ENCODE data around the gene PACS2. TPM values are rescaled to one million over a fixed set of nuclear protein-coding genes. Genes with fewer than 3 reads are reported as not detected.

PACS2 gene
- total and polyA plus RNA-seq, 2 donors (not counting 3 experiments of a cell fraction or from before 2014, with no cell fraction given), result 52.7 to 86.3 TPM

- Histone ChIP-seq H3K27ac (ENCODE audit: insufficient read depth, low read depth, low read length) (no peak overlapping the region), H3K4me3 (replicated peaks in 1 of 3; ENCODE audit: insufficient read depth in 1 of 3, low read depth in 1 of 3, low read length in 3 of 3) (no peak overlapping the region), H3K9me1 (replicated peaks; ENCODE audit: control insufficient read depth, extremely low read depth, insufficient read depth, low read length) (no peaks in the 10 kb centered on the region), H3K79me2 (ENCODE audit: control insufficient read depth, insufficient read depth, low read length) (no peaks in the 10 kb centered on the region), H3K4me1 (ENCODE audit: control insufficient read depth, extremely low read depth, insufficient read depth, low read length) (no peaks in the 10 kb centered on the region), H4K20me1 (replicated peaks; ENCODE audit: control insufficient read depth, extremely low read depth, insufficient read depth, low read length) (no peaks in the 10 kb centered on the region), H3K4me2 (ENCODE audit: insufficient read depth, low read length) (no peak overlapping the region), H3K9ac (replicated peaks; ENCODE audit: extremely low read depth, insufficient read depth, low read length) (no peak overlapping the region), H3K9me3 (replicated peaks; ENCODE audit: control insufficient read depth, insufficient read depth, low read length) (no peaks in the 10 kb centered on the region), H2AFZ (ENCODE audit: low read depth, low read length) (no peak overlapping the region), H3K27me3 (ENCODE audit: control insufficient read depth in 2 of 2, insufficient read depth in 2 of 2, low read length in 2 of 2) (no peaks in the 10 kb centered on the region), H3K36me3 (ENCODE audit: control insufficient read depth in 2 of 2, extremely low read depth in 1 of 2, insufficient read depth in 2 of 2, low read length in 2 of 2) (peaks cover 0 to 8% of the 10 kb centered on the region in 2 experiments)
- DNase-seq (ENCODE audit: low read depth, low spot score), result no peak
- intact Hi-C loops (cut with micrococcal nuclease) (no loop called here), dilution Hi-C loops (cut with MboI; ENCODE audit: extremely low pct_ligation_motif_present, low sequenced_read_pairs) (no loop called here)
- ChIA-PET POLR2A (no interaction called here), CTCF (interaction anchor here (2.3 kb wide), 1 partner anchor 106 kb away, joined by 6 read pairs; no protein-coding TSS in a partner anchor)
- TF ChIP-seq POLR2AphosphoS5 (IDR thresholded peaks at IDR 0.05; ENCODE audit: insufficient read depth, low read depth, low read length) (no peak), MAX (IDR thresholded peaks at IDR 0.05; ENCODE audit: insufficient read depth, insufficient read length) (no peak), FOS (IDR thresholded peaks at IDR 0.05; ENCODE audit: borderline replicate concordance, insufficient read depth, low read length) (no peak)
- no TSS peak for BruUV-seq (replicated peaks)
- FAIRE-seq, result no peak
Observed at GRCh38 chr14:105384041-105384557, 69.6 kb downstream of the PACS2 start.

- dilution Hi-C loops (cut with MboI; ENCODE audit: extremely low pct_ligation_motif_present, low sequenced_read_pairs) (no loop called here), intact Hi-C loops (cut with micrococcal nuclease) (no loop called here)
- Histone ChIP-seq H3K4me3 (replicated peaks in 1 of 3; ENCODE audit: insufficient read depth in 1 of 3, low read depth in 1 of 3, low read length in 3 of 3) (no peak overlapping the region), H2AFZ (ENCODE audit: low read depth, low read length) (no peak overlapping the region), H3K4me1 (ENCODE audit: control insufficient read depth, extremely low read depth, insufficient read depth, low read length) (no peaks in the 10 kb centered on the region), H4K20me1 (replicated peaks; ENCODE audit: control insufficient read depth, extremely low read depth, insufficient read depth, low read length) (no peaks in the 10 kb centered on the region), H3K27me3 (ENCODE audit: control insufficient read depth in 2 of 2, insufficient read depth in 2 of 2, low read length in 2 of 2) (no peaks in the 10 kb centered on the region), H3K9ac (replicated peaks; ENCODE audit: extremely low read depth, insufficient read depth, low read length) (no peak overlapping the region), H3K36me3 (ENCODE audit: control insufficient read depth in 2 of 2, extremely low read depth in 1 of 2, insufficient read depth in 2 of 2, low read length in 2 of 2) (peaks cover 0 to 8% of the 10 kb centered on the region in 2 experiments), H3K4me2 (ENCODE audit: insufficient read depth, low read length) (no peak overlapping the region), H3K27ac (ENCODE audit: insufficient read depth, low read depth, low read length) (no peak overlapping the region), H3K9me3 (replicated peaks; ENCODE audit: control insufficient read depth, insufficient read depth, low read length) (no peaks in the 10 kb centered on the region), H3K9me1 (replicated peaks; ENCODE audit: control insufficient read depth, extremely low read depth, insufficient read depth, low read length) (no peaks in the 10 kb centered on the region), H3K79me2 (ENCODE audit: control insufficient read depth, insufficient read depth, low read length) (no peaks in the 10 kb centered on the region)
- FAIRE-seq, result no peak
- TF ChIP-seq GATA2 (IDR thresholded peaks at IDR 0.05; ENCODE audit: insufficient read depth, insufficient read length, low read depth, low read length), result no peak
- BruUV-seq (replicated peaks), result no TSS peak
- ChIA-PET CTCF (interaction anchor here (0.8 kb wide), 1 partner anchor 105 kb away, joined by 3 read pairs; no protein-coding TSS in a partner anchor), POLR2A (no interaction called here)
- no peak for DNase-seq (ENCODE audit: low read depth, low spot score)
Observed at GRCh38 chr14:105384605-105385321, 70.2 kb downstream of the PACS2 start.
